ENCODE data around the gene POLR1C.

The POLR1C gene

GRCh38 chr6:43509142-43509983 lies 7.5 kb upstream of the POLR1C start:
- peaks cover 21% of the 10 kb centered on the region for H3K36me3 ChIP-seq (ENCODE audit: control insufficient read depth, insufficient read depth, low read length)
- peak overlapping the region; percentile 59 for H3K4me3 ChIP-seq (replicated peaks; ENCODE audit: low read depth, low read length)
- H3K27me3 ChIP-seq (replicated peaks; ENCODE audit: control insufficient read depth, insufficient read depth, low read length) = no peaks in the 10 kb centered on the region; the same call in 1 of the 2 replicates
- TF ChIP-seq CTCF (IDR thresholded peaks at IDR 0.05; ENCODE audit: insufficient read depth, low read length, poor library complexity, severe bottlenecking) = no peak
- peak; percentile 38 for DNase-seq (ENCODE audit: extremely low read depth, insufficient read length)

- H3K27me3 ChIP-seq (replicated peaks; ENCODE audit: control insufficient read depth, insufficient read depth, low read length) = no peaks in the 10 kb centered on the region; the same call in 1 of the 2 replicates
- peak; percentile 82 for DNase-seq (ENCODE audit: extremely low read depth, insufficient read length)
- H3K36me3 ChIP-seq (ENCODE audit: control insufficient read depth, insufficient read depth, low read length) = peaks cover 16% of the 10 kb centered on the region
- TF ChIP-seq CTCF (IDR thresholded peaks at IDR 0.05; ENCODE audit: insufficient read depth, low read length, poor library complexity, severe bottlenecking) = no peak
- H3K4me3 ChIP-seq (replicated peaks; ENCODE audit: low read depth, low read length) = peak within 1 kb of the TSS; percentile 59
Measured at GRCh38 chr6:43509984-43510826, 6.7 kb upstream of the POLR1C start, which contains the start of gene LRRC73. Gene LRRC73, minus strand, starts transcription at chr6:43510346. Its CDS starts 561 bp downstream, at chr6:43509785.

- Histone ChIP-seq H3K4me3 (replicated peaks; ENCODE audit: low read depth, low read length) (no peak overlapping the region), H3K36me3 (ENCODE audit: control insufficient read depth, insufficient read depth, low read length) (peaks cover 17% of the 10 kb centered on the region), H3K27me3 (replicated peaks; ENCODE audit: control insufficient read depth, insufficient read depth, low read length) (no peaks in the 10 kb centered on the region; the same call in 1 of the 2 replicates)
- no peak for TF ChIP-seq CTCF (IDR thresholded peaks at IDR 0.05; ENCODE audit: insufficient read depth, low read length, poor library complexity, severe bottlenecking)
- no peak for DNase-seq (ENCODE audit: extremely low read depth, insufficient read length)
Measured at GRCh38 chr6:43510827-43511163, 6.1 kb upstream of the POLR1C start.

GRCh38 chr6:43511824-43512415 lies 5.0 kb upstream of the POLR1C start:
- TF ChIP-seq CTCF (IDR thresholded peaks at IDR 0.05; ENCODE audit: insufficient read depth, low read length, poor library complexity, severe bottlenecking) = no peak
- no peak for DNase-seq (ENCODE audit: extremely low read depth, insufficient read length)
- no peaks in the 10 kb centered on the region; the same call in 1 of the 2 replicates for H3K27me3 ChIP-seq (replicated peaks; ENCODE audit: control insufficient read depth, insufficient read depth, low read length)
- H3K4me3 ChIP-seq (replicated peaks; ENCODE audit: low read depth, low read length) = no peak overlapping the region
- peaks cover 15% of the 10 kb centered on the region for H3K36me3 ChIP-seq (ENCODE audit: control insufficient read depth, insufficient read depth, low read length)

- H3K4me3 ChIP-seq (replicated peaks; ENCODE audit: low read depth, low read length) = peak overlapping the region; percentile 96
- DNase-seq (ENCODE audit: extremely low read depth, insufficient read length) = no peak
- no peaks in the 10 kb centered on the region for H3K27me3 ChIP-seq (replicated peaks; ENCODE audit: control insufficient read depth, insufficient read depth, low read length)
- H3K36me3 ChIP-seq (ENCODE audit: control insufficient read depth, insufficient read depth, low read length) = peaks cover 23% of the 10 kb centered on the region
- no peak for TF ChIP-seq CTCF (IDR thresholded peaks at IDR 0.05; ENCODE audit: insufficient read depth, low read length, poor library complexity, severe bottlenecking)
Measured at GRCh38 chr6:43515808-43516207, 1.1 kb upstream of the POLR1C start.

Data from GM06990 (cell line).